Measurements from ENCODE around the gene ZBTB7B. TPM values are rescaled to one million over a fixed set of nuclear protein-coding genes. Genes with fewer than 3 reads are reported as not detected.

ZBTB7B gene
- polyA plus RNA-seq, 3 donors, result 6.3 to 149 (median 9.6) TPM

DNA sequence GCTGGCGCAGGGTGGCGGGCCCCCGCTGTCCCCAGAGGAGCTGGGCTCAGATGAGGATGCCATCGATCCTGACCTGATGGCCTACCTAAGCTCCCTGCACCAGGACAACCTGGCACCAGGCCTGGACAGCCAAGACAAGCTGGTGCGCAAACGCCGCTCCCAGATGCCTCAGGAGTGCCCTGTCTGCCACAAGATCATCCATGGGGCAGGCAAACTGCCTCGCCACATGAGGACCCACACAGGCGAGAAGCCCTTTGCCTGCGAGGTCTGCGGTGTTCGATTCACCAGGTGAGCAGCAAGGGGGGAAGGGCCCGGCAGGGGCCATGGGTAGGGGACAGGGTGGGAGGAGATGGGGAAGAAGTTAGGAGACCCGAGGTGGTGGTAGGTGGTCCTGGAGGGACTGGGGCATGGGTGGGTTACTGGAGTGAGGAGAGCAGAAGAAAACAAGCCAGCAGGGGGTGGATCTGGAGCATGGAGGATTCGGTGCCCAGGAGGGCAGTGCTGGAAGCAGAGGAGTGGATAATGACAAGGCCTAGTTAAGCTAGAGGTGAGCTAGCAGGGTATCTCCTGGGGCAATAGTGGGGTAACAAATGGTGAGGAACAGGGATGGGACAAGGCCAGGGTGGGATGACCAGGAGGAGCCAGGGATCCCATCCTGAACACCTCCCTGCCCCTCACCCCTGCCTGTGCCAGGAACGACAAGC lies 13.1 kb downstream of the ZBTB7B start:
- Histone ChIP-seq H2AFZ (ENCODE audit: insufficient read depth, low read depth, low read length, poor library complexity, severe bottlenecking) (no peak overlapping the region), H3K4me3 (replicated peaks in 1 of 3; ENCODE audit: low read depth in 2 of 3, low read length in 3 of 3) (peak overlapping the region in 1 of 3 experiments; percentile 68), H3K27me3 (ENCODE audit: control insufficient read depth in 2 of 2, insufficient read depth in 2 of 2, low read length in 2 of 2) (no peaks in the 10 kb centered on the region), H3K9ac (ENCODE audit: insufficient read depth, low read length, poor library complexity, severe bottlenecking) (no peak overlapping the region), H3K4me2 (replicated peaks; ENCODE audit: extremely low read depth, low read length, poor library complexity, severe bottlenecking) (peak overlapping the region; percentile 78), H3K9me3 (replicated peaks in 1 of 2; ENCODE audit: control insufficient read depth in 1 of 2, insufficient read depth in 1 of 2, low read length in 2 of 2) (no peaks in the 10 kb centered on the region), H3K4me1 (ENCODE audit: control insufficient read depth in 1 of 2, insufficient read depth in 2 of 2, low read length in 2 of 2) (peaks cover 73 to 78% of the 10 kb centered on the region in 2 donors), H4K20me1 (ENCODE audit: insufficient read depth, low read length) (peaks cover 99% of the 10 kb centered on the region), H3K36me3 (replicated peaks in 1 of 2; ENCODE audit: control insufficient read depth in 1 of 2, insufficient read depth in 2 of 2, low read length in 2 of 2) (peaks cover 46 to 56% of the 10 kb centered on the region in 2 donors), H3K27ac (ENCODE audit: low read depth in 1 of 2, low read length in 2 of 2) (peak overlapping the region in 1 of 2 donors; percentile 56), H3K79me2 (ENCODE audit: insufficient read depth, low read length) (peaks cover 71% of the 10 kb centered on the region)
- peaks cover 0 to 2% (median 0%) of the 10 kb centered on the region in 7 donors for H3K9me3 Mint-ChIP-seq
- DNase-seq, result no peak
- H3K27ac Mint-ChIP-seq, result peak overlapping the region; percentile 33 to 92 (median 72)
- peaks cover 73% of the 10 kb centered on the region for H3K4me1 Mint-ChIP-seq
- peaks cover 0 to 2% (median 0%) of the 10 kb centered on the region in 3 donors for H3K27me3 Mint-ChIP-seq (ENCODE audit: low read depth in 3 of 3)
- WGBS (ENCODE audit: insufficient coverage), result 87% methylated on average over 16 of the region's 16 CpGs
- peaks cover 43 to 68% of the 10 kb centered on the region in 2 donors for H3K36me3 Mint-ChIP-seq
- TF ChIP-seq, protein P1, sequence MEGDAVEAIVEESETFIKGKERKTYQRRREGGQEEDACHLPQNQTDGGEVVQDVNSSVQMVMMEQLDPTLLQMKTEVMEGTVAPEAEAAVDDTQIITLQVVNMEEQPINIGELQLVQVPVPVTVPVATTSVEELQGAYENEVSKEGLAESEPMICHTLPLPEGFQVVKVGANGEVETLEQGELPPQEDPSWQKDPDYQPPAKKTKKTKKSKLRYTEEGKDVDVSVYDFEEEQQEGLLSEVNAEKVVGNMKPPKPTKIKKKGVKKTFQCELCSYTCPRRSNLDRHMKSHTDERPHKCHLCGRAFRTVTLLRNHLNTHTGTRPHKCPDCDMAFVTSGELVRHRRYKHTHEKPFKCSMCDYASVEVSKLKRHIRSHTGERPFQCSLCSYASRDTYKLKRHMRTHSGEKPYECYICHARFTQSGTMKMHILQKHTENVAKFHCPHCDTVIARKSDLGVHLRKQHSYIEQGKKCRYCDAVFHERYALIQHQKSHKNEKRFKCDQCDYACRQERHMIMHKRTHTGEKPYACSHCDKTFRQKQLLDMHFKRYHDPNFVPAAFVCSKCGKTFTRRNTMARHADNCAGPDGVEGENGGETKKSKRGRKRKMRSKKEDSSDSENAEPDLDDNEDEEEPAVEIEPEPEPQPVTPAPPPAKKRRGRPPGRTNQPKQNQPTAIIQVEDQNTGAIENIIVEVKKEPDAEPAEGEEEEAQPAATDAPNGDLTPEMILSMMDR (IDR thresholded peaks at IDR 0.05), result no peak
- intact Hi-C loops (cut with micrococcal nuclease), result loop anchor here (2.0 to 5.0 kb wide), 4 partner anchors 13 to 53 kb away; partner anchors contain the start of genes FLAD1 (in 1 of the 2), PYGO2 (in 1 of the 2) and ZBTB7B (in 1 of the 2)
- peak overlapping the region in 1 of 2 donors; percentile 26 for H3K4me3 Mint-ChIP-seq

DNA sequence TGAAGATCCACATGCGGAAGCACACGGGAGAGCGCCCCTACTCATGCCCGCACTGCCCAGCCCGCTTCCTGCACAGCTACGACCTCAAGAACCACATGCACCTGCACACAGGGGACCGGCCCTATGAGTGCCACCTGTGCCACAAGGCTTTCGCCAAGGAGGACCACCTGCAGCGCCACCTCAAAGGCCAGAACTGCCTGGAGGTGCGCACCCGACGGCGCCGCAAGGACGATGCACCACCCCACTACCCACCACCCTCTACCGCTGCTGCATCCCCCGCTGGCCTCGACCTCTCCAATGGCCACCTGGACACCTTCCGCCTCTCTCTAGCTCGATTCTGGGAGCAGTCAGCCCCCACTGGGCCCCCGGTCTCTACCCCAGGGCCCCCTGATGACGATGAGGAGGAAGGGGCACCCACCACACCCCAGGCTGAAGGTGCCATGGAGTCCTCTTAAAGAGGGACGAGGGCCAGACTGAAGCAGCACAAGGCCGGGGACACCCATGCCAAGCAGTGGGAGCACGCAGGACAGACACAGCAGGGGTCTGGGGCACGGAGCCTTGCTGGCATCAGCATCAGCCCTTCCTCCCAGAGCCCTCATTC lies 13.7 kb downstream of the ZBTB7B start:
- intact Hi-C loops (cut with micrococcal nuclease), result loop anchor here (2.0 to 5.0 kb wide), 4 partner anchors 14 to 54 kb away; partner anchors contain the start of genes FLAD1 (in 1 of the 2), PYGO2 (in 1 of the 2) and ZBTB7B (in 1 of the 2)

More for the DNA sequence above, 13.7 kb downstream of the ZBTB7B start:
- Mint-ChIP-seq H3K27me3 (ENCODE audit: low read depth in 3 of 3) (peaks cover 0 to 3% (median 0%) of the 10 kb centered on the region in 3 donors), H3K36me3 (peaks cover 43 to 63% of the 10 kb centered on the region in 2 donors), H3K4me1 (peaks cover 70% of the 10 kb centered on the region), H3K27ac (peak overlapping the region; percentile 33 to 92 (median 70)), H3K9me3 (peaks cover 0 to 2% (median 0%) of the 10 kb centered on the region in 7 donors), H3K4me3 (peak overlapping the region in 1 of 2 donors; percentile 26)
- peaks cover 65% of the 10 kb centered on the region for H3K79me2 ChIP-seq (ENCODE audit: insufficient read depth, low read length)
- peaks cover 98% of the 10 kb centered on the region for H4K20me1 ChIP-seq (ENCODE audit: insufficient read depth, low read length)
- TF ChIP-seq, protein P1 (IDR thresholded peaks at IDR 0.05), result no peak
- peaks cover 46 to 50% of the 10 kb centered on the region in 2 donors for H3K36me3 ChIP-seq (replicated peaks in 1 of 2; ENCODE audit: control insufficient read depth in 1 of 2, insufficient read depth in 2 of 2, low read length in 2 of 2)
- H3K4me2 ChIP-seq (replicated peaks; ENCODE audit: extremely low read depth, low read length, poor library complexity, severe bottlenecking), result peak overlapping the region; percentile 78
- H3K9ac ChIP-seq (ENCODE audit: insufficient read depth, low read length, poor library complexity, severe bottlenecking), result no peak overlapping the region
- no peaks in the 10 kb centered on the region for H3K9me3 ChIP-seq (replicated peaks in 1 of 2; ENCODE audit: control insufficient read depth in 1 of 2, insufficient read depth in 1 of 2, low read length in 2 of 2)
- H3K27ac ChIP-seq (ENCODE audit: low read depth in 1 of 2, low read length in 2 of 2), result peak overlapping the region; percentile 2 to 56
- peaks cover 67 to 72% of the 10 kb centered on the region in 2 donors for H3K4me1 ChIP-seq (ENCODE audit: control insufficient read depth in 1 of 2, insufficient read depth in 2 of 2, low read length in 2 of 2)
- H3K27me3 ChIP-seq (ENCODE audit: control insufficient read depth in 2 of 2, insufficient read depth in 2 of 2, low read length in 2 of 2), result no peaks in the 10 kb centered on the region
- DNase-seq, result no peak
- WGBS (ENCODE audit: insufficient coverage), result 46% methylated on average over 20 of the region's 26 CpGs
- H2AFZ ChIP-seq (ENCODE audit: insufficient read depth, low read depth, low read length, poor library complexity, severe bottlenecking), result no peak overlapping the region
- H3K4me3 ChIP-seq (replicated peaks in 1 of 3; ENCODE audit: low read depth in 2 of 3, low read length in 3 of 3), result peak overlapping the region in 1 of 3 experiments; percentile 68
